Islet of Langerhans (tissue), 1 donor: Measurements from ENCODE around the gene USF2.
"Not testable (repeated sequence)": the region's sequence is repeated elsewhere in the genome, so short reads cannot be mapped to it uniquely, and the experiment has no call there.

ENCODE experiments used
- FAIRE-seq: peaks from one replicate; lab custom pipeline; 2011; peaks lifted over from hg19 to GRCh38; lab: Jason Lieb, UNC

The USF2 gene

GRCh38 chr19:35268536-35269437 is at the start of gene USF2:
Gene USF2, plus strand, starts transcription at chr19:35268962. Its CDS starts 140 bp downstream, at chr19:35269102.
- no peak for FAIRE-seq

- no peak for FAIRE-seq
Observed at GRCh38 chr19:35219008-35219407, 49.8 kb upstream of the USF2 start.

GRCh38 chr19:35220315-35220921 is 48.3 kb upstream of the USF2 start:
- FAIRE-seq, result no peak

- FAIRE-seq, result not testable (repeated sequence)
Observed at GRCh38 chr19:35220973-35221590, 47.7 kb upstream of the USF2 start.

- no peak for FAIRE-seq
Observed at GRCh38 chr19:35222373-35223015, 46.3 kb upstream of the USF2 start.

GRCh38 chr19:35223084-35223790 is 45.5 kb upstream of the USF2 start:
- FAIRE-seq, result no peak

GRCh38 chr19:35223862-35224505 is 44.8 kb upstream of the USF2 start:
- no peak for FAIRE-seq

GRCh38 chr19:35224681-35225571 is 43.8 kb upstream of the USF2 start:
- no peak for FAIRE-seq

- FAIRE-seq, result no peak
Observed at GRCh38 chr19:35225951-35226350, 42.8 kb upstream of the USF2 start.

- no peak for FAIRE-seq
Observed at GRCh38 chr19:35226748-35227147, 42.0 kb upstream of the USF2 start.

- no peak for FAIRE-seq
Observed at GRCh38 chr19:35228177-35228930, 40.4 kb upstream of the USF2 start, which contains the start of gene FAM187B. Gene FAM187B, minus strand, starts transcription at chr19:35228739. Its CDS starts 59 bp downstream, at chr19:35228680.

- FAIRE-seq, result no peak
Observed at GRCh38 chr19:35229601-35230000, 39.2 kb upstream of the USF2 start.

- FAIRE-seq, result no peak
Observed at GRCh38 chr19:35231956-35232645, 36.7 kb upstream of the USF2 start.

GRCh38 chr19:35232912-35233311 is 35.9 kb upstream of the USF2 start:
- no peak for FAIRE-seq

GRCh38 chr19:35236638-35237400 is 31.9 kb upstream of the USF2 start:
- no peak for FAIRE-seq

GRCh38 chr19:35239597-35239996 is 29.2 kb upstream of the USF2 start:
- FAIRE-seq, result not testable (repeated sequence)

GRCh38 chr19:35240327-35240726 is 28.4 kb upstream of the USF2 start:
- no peak for FAIRE-seq

GRCh38 chr19:35241417-35241816 is 27.3 kb upstream of the USF2 start:
- no peak for FAIRE-seq
